Measurements from ENCODE around the gene PAK1.

DNA sequence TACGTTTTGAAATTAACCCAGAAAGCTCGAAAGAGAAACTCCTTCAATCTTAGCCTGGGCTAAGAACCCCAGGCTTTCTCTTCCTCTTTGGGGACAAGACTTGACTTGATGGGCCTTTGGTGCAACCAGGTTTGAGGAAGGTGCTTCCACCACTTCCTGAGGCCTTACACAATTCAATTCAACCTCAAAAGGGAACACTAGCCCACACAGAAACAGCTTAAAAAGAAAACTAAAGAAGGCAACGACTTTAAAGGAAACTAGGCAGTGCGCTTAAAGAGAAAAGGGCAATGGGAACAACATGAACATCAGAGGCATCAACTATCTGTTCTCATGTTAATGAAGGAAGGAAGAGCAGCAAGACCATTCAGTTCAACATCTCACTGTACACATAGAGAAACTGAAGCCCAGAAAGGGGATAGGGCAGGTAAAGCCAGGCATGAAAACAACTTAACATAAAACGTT is 24.8 kb downstream of the PAK1 start:
- TF ChIP-seq POLR2AphosphoS5 (IDR thresholded peaks at IDR 0.05) (no peak), POLR2A (IDR thresholded peaks at IDR 0.05) (no peak)
- TF ChIP-seq, protein P1, sequence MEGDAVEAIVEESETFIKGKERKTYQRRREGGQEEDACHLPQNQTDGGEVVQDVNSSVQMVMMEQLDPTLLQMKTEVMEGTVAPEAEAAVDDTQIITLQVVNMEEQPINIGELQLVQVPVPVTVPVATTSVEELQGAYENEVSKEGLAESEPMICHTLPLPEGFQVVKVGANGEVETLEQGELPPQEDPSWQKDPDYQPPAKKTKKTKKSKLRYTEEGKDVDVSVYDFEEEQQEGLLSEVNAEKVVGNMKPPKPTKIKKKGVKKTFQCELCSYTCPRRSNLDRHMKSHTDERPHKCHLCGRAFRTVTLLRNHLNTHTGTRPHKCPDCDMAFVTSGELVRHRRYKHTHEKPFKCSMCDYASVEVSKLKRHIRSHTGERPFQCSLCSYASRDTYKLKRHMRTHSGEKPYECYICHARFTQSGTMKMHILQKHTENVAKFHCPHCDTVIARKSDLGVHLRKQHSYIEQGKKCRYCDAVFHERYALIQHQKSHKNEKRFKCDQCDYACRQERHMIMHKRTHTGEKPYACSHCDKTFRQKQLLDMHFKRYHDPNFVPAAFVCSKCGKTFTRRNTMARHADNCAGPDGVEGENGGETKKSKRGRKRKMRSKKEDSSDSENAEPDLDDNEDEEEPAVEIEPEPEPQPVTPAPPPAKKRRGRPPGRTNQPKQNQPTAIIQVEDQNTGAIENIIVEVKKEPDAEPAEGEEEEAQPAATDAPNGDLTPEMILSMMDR (IDR thresholded peaks at IDR 0.05), result no peak
